Right atrium auricular region (tissue), 2 donors: ENCODE data around the gene MXI1. TPM values are rescaled to one million over a fixed set of nuclear protein-coding genes. Genes with fewer than 3 reads are reported as not detected.

Experiments
- DNase-seq: peaks from one replicate; pipeline ENCODE4 v3.0.0-alpha.2; 2019; ENCODE audit warnings: low spot score
- H3K27ac ChIP-seq, 2 donors: fragments of 200-600 bp; sonication (generic); 1 replicate in 1 of 2; 2 replicates in 1 of 2; pipeline ENCODE4 v1.5.1; 2016 to 2019
- H3K27me3 ChIP-seq, 2 donors: fragments of 200-600 bp; sonication (generic); one replicate each; pipeline versions ENCODE4 v1.5.1 to v1.6.0; 2017 to 2019
- H3K36me3 ChIP-seq: fragments of 200-600 bp; sonication (generic); one replicate; pipeline ENCODE4 v1.5.1; 2016
- H3K4me1 ChIP-seq, 2 donors: fragments of 200-600 bp; sonication (generic); one replicate each; pipeline versions ENCODE4 v1.5.1 to v1.6.0; 2017 to 2019
- H3K4me3 ChIP-seq, 2 donors: fragments of 200-600 bp; sonication (generic); 1 replicate in 1 of 2; 2 replicates in 1 of 2; pipeline ENCODE4 v1.5.1; 2017 to 2019; ENCODE audit warnings: mild to moderate bottlenecking in 1 of 2, moderate library complexity in 1 of 2
- H3K9me3 ChIP-seq, 2 donors: fragments of 200-600 bp; sonication (generic); one replicate each; pipeline ENCODE4 v1.5.1; 2019
- CTCF ChIP-seq, 2 donors: fragments of 200-600 bp; sonication (generic); IDR thresholded peaks; one replicate each; pipeline ENCODE4 v1.5.1; 2019; ENCODE audit warnings: antibody characterized with exemption in 2 of 2
- total RNA-seq, 2 donors: library from RNA; depleted of rRNA; stranded (reverse); fragments of >200 nt; gene quantifications; one replicate each; pipeline ENCODE4 v1.1.0, GENCODE V29; 2016

Gene MXI1
- total RNA-seq, 2 donors from 2014 or later: 50.8 to 78.8 TPM

DNA sequence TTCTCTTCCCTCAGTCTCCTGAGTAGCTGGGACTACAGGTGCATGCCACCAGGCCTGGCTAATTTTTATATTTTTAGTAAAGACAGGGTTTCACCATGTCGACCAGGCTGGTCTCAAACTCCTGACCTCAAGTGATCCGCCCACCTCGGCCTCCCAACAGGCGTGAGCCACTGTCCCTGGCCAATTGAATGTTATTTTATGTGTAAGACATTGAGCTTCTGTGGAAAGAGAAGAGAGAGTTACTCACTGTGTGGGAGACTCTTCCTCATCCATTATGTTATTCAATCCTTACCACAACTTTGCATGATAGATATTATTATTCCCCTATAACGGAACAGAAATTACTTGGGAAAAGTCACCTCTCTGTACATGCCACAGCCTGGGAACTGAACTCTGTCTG is 32.6 kb upstream of the MXI1 start:
- no peaks in the 10 kb centered on the region for H3K9me3 ChIP-seq
- DNase-seq: no peak
- TF ChIP-seq CTCF (IDR thresholded peaks at IDR 0.05): no peak
- no peak overlapping the region for H3K27ac ChIP-seq
- peaks cover 0 to 29% of the 10 kb centered on the region in 2 donors for H3K4me1 ChIP-seq
- H3K27me3 ChIP-seq: no peaks in the 10 kb centered on the region
- H3K36me3 ChIP-seq: no peaks in the 10 kb centered on the region
- no peak overlapping the region for H3K4me3 ChIP-seq

GRCh38 chr10:110175406-110175805 is 32.0 kb upstream of the MXI1 start:
- no peak for TF ChIP-seq CTCF (IDR thresholded peaks at IDR 0.05)
- Histone ChIP-seq H3K36me3 (no peaks in the 10 kb centered on the region), H3K27ac (no peak overlapping the region), H3K4me3 (no peak overlapping the region), H3K9me3 (no peaks in the 10 kb centered on the region), H3K4me1 (peaks cover 0 to 23% of the 10 kb centered on the region in 2 donors), H3K27me3 (no peaks in the 10 kb centered on the region)
- DNase-seq: no peak

DNA sequence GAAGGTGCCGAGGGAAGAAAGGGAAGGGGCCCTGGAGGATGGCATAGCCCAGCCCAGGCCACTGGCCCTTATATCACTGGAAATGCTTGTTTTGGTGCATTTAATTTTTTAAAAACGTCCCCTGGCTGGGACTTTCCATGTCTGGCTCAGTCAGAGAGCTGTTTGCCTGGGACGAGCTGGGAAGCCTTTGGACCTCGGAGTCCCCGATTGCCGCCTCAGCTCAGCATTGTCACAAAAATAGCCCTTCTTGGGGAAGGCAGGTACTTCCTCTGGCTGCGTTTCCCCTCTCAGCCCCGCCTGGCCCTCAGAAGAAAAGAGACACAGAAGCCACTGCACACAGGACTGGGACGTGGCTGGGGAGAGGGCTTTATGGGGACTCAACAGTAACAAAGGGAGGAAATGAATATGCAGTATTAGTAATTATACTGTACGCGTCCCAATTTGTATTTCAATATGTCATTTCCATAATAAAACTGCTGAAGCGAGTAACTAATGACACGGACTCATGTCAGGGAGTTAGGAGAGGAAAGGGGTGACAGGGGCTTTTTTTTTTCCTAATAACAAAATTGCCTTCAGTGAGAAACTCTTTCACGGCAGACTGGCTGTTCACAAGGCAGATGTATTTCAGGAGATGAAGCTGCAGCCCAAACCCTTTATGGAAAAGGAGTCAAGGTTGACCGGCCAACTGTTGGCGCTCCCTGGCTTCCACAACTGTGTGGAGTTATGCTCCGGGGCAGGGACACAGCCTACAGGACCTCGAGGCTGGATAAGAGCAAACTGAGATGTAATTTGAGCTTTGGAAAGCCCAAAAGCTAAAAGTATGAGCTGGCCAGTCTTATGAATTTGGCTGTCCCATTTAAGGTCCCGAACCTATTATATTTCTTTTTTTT is 31.0 kb upstream of the MXI1 start:
- no peaks in the 10 kb centered on the region for H3K36me3 ChIP-seq
- no peak for TF ChIP-seq CTCF (IDR thresholded peaks at IDR 0.05)
- no peak overlapping the region for H3K4me3 ChIP-seq
- H3K4me1 ChIP-seq: peaks cover 0 to 17% of the 10 kb centered on the region in 2 donors
- H3K9me3 ChIP-seq: no peaks in the 10 kb centered on the region
- no peak for DNase-seq
- H3K27me3 ChIP-seq: no peaks in the 10 kb centered on the region
- H3K27ac ChIP-seq: peak overlapping the region in 1 of 2 donors; percentile 20

DNA sequence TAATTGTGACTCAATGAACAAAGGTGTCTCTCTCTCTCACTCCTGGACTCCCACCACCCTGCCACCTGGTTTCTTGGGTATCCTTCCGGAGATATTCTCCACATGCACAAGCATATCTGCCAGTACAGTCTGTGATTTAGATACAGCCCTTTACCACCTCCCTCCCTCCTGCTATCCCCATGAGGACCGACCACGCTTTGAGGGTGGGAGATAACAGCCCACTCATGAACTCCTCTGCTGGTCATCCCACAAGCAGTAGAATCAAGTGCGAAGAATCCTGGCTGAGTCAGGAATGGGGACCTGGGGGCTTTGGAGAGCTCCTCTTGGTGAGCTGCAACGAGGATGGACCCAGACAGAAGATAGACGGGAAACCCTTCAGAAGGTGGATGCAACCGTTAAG is 28.2 kb upstream of the MXI1 start:
- DNase-seq: no peak
- Histone ChIP-seq H3K4me1 (peaks cover 0 to 17% of the 10 kb centered on the region in 2 donors), H3K27me3 (no peaks in the 10 kb centered on the region), H3K4me3 (no peak overlapping the region), H3K27ac (no peak overlapping the region), H3K9me3 (no peaks in the 10 kb centered on the region), H3K36me3 (no peaks in the 10 kb centered on the region)
- no peak for TF ChIP-seq CTCF (IDR thresholded peaks at IDR 0.05)

- H3K27ac ChIP-seq: no peak overlapping the region
- H3K9me3 ChIP-seq: no peaks in the 10 kb centered on the region
- no peak for TF ChIP-seq CTCF (IDR thresholded peaks at IDR 0.05)
- no peak for DNase-seq
- peaks cover 0 to 3% of the 10 kb centered on the region in 2 donors for H3K4me1 ChIP-seq
- no peak overlapping the region for H3K4me3 ChIP-seq
- no peaks in the 10 kb centered on the region for H3K27me3 ChIP-seq
- H3K36me3 ChIP-seq: no peaks in the 10 kb centered on the region
Observed at GRCh38 chr10:110181451-110181850, 26.0 kb upstream of the MXI1 start.
